ENCODE data around the gene DNAH14.
A peak's percentile ranks its signal among the peaks of the same experiment; 100 is the strongest.
"Not testable (repeated sequence)": the region's sequence is repeated elsewhere in the genome, so short reads cannot be mapped to it uniquely, and the experiment has no call there.

The DNAH14 gene

DNA sequence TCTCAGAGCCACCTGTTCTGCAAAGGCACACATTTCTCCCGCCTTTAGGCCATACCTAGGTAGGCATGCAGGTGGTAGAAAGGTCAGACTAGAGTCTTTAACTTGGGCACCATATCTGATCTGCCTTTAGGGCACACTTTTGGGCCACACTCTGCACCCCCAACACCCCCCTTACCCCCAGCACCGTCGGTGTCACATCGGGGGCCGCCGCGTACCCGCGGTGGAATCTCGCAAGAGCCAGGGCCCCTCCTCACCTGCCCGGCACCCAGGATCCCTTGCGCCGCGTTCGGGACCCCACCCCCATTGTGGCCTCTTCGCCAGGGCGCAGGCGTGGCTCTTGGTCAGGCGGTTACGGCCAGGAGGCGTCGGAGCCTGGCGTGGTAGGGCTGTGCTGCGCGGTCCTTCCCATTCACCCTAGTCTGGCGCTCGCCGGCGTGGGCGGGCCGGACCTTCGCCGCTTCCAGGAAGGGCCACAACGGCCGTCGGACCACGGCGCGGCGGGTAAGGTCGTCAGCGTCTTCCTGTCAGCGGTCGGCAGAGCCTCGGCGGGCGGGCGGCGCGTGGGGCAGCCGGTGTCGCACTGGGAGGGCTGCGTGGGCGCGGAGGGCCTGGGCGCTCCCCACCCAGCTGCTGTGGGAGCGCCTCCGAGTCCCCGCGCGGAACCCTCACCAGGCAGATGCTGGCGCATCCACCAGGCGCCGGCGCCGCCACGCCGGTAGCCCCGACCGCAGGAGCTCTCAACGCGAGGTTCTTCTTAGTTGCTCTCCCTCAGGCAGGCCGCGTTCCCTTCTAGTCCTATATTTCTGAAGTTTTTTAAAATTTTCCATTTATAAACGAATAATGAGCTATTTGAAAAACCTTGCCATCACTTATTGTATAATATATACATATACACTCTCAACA, at the start of gene DNAH14:
Gene DNAH14, plus strand, starts transcription at position 341 of the 903 bp plus-strand sequence. CDS start 23,028 bp downstream, outside the sequence.
- Histone ChIP-seq H3K27me3 (ENCODE audit: insufficient read depth, low read depth, severe bottlenecking) (no peaks in the 10 kb centered on the region), H3K4me3 (ENCODE audit: low read depth, low read length) (peak within 1 kb of the TSS; percentile 42), H3K27ac (peak within 1 kb of the TSS; percentile 73), H3K36me3 (no peaks in the 10 kb centered on the region), H3K9me3 (ENCODE audit: severe bottlenecking) (peaks cover 2% of the 10 kb centered on the region)
- peak; percentile 79 for DNase-seq
- no peak for TF ChIP-seq CTCF (IDR thresholded peaks at IDR 0.05; ENCODE audit: low read depth, low read length)

- TF ChIP-seq CTCF (IDR thresholded peaks at IDR 0.05; ENCODE audit: low read depth, low read length), result no peak
- Histone ChIP-seq H3K4me3 (ENCODE audit: low read depth, low read length) (no peak overlapping the region), H3K36me3 (no peaks in the 10 kb centered on the region), H3K9me3 (ENCODE audit: severe bottlenecking) (no peaks in the 10 kb centered on the region), H3K27ac (no peak overlapping the region), H3K27me3 (ENCODE audit: insufficient read depth, low read depth, severe bottlenecking) (no peaks in the 10 kb centered on the region)
- DNase-seq, result no peak
Measured at GRCh38 chr1:224880593-224881307, 48.7 kb upstream of the DNAH14 start.

DNA sequence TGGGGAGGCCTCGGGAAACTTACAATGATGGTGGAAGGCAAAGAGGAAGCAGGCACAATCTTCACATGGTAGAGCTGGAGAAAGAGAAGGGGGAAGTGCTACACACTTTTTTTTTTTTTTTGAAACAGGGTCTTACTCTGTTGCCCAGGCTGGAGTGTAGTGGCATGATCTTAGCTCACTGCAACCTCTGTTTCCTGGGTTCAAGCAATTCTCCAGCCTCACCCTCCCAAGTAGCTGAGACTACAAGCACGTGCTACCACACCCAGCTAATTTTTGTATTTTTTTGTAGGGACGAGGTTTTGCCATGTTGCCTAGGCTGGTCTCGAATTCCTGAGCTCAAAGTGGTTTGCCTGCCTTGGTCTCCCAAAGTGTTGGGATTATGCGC, 48.2 kb upstream of the DNAH14 start:
- H3K4me3 ChIP-seq (ENCODE audit: low read depth, low read length); DNase-seq; H3K36me3 ChIP-seq; H3K27me3 ChIP-seq (ENCODE audit: insufficient read depth, low read depth, severe bottlenecking); H3K9me3 ChIP-seq (ENCODE audit: severe bottlenecking); H3K27ac ChIP-seq: not testable (repeated sequence)

GRCh38 chr1:224881762-224882211, 47.7 kb upstream of the DNAH14 start:
- H3K27ac ChIP-seq, result no peak overlapping the region
- H3K4me3 ChIP-seq (ENCODE audit: low read depth, low read length), result no peak overlapping the region
- DNase-seq, result no peak
- H3K9me3 ChIP-seq (ENCODE audit: severe bottlenecking), result no peaks in the 10 kb centered on the region
- TF ChIP-seq CTCF (IDR thresholded peaks at IDR 0.05; ENCODE audit: low read depth, low read length), result no peak
- no peaks in the 10 kb centered on the region for H3K36me3 ChIP-seq
- no peaks in the 10 kb centered on the region for H3K27me3 ChIP-seq (ENCODE audit: insufficient read depth, low read depth, severe bottlenecking)

GRCh38 chr1:224882264-224882663, 47.2 kb upstream of the DNAH14 start:
- Histone ChIP-seq H3K4me3 (ENCODE audit: low read depth, low read length) (no peak overlapping the region), H3K27ac (no peak overlapping the region), H3K9me3 (ENCODE audit: severe bottlenecking) (no peaks in the 10 kb centered on the region), H3K27me3 (ENCODE audit: insufficient read depth, low read depth, severe bottlenecking) (no peaks in the 10 kb centered on the region), H3K36me3 (no peaks in the 10 kb centered on the region)
- no peak for DNase-seq
- no peak for TF ChIP-seq CTCF (IDR thresholded peaks at IDR 0.05; ENCODE audit: low read depth, low read length)

- no peak for TF ChIP-seq CTCF (IDR thresholded peaks at IDR 0.05; ENCODE audit: low read depth, low read length)
- Histone ChIP-seq H3K9me3 (ENCODE audit: severe bottlenecking) (no peaks in the 10 kb centered on the region), H3K27ac (no peak overlapping the region), H3K4me3 (ENCODE audit: low read depth, low read length) (no peak overlapping the region), H3K36me3 (no peaks in the 10 kb centered on the region), H3K27me3 (ENCODE audit: insufficient read depth, low read depth, severe bottlenecking) (no peaks in the 10 kb centered on the region)
- DNase-seq, result no peak
Measured at GRCh38 chr1:224883091-224883490, 46.4 kb upstream of the DNAH14 start.
